ENCODE results near the gene AHI1. TPM values are rescaled to one million over a fixed set of nuclear protein-coding genes. Genes with fewer than 3 reads are reported as not detected.

The AHI1 gene
- total RNA-seq, 1 donor from 2014 or later = 160 TPM

- no peak for DNase-seq
- Mint-ChIP-seq H3K36me3 (ENCODE audit: low read depth) (peaks cover 55% of the 10 kb centered on the region), H3K27ac (no peak overlapping the region), H3K27me3 (no peaks in the 10 kb centered on the region), H3K9me3 (peaks cover 7% of the 10 kb centered on the region), H3K4me1 (peaks cover 9% of the 10 kb centered on the region), H3K4me3 (no peak overlapping the region)
- intact Hi-C loops (cut with micrococcal nuclease) = no loop called here
Observed at GRCh38 chr6:135318738-135319469, 178.6 kb downstream of the AHI1 start.

- intact Hi-C loops (cut with micrococcal nuclease) = no loop called here
Observed at GRCh38 chr6:135314543-135314942, 183.0 kb downstream of the AHI1 start.

GRCh38 chr6:135311446-135312200 lies 185.9 kb downstream of the AHI1 start:
- DNase-seq = no peak
- Mint-ChIP-seq H3K36me3 (ENCODE audit: low read depth) (peaks cover 51% of the 10 kb centered on the region), H3K4me3 (no peak overlapping the region), H3K27me3 (no peaks in the 10 kb centered on the region), H3K9me3 (peaks cover 7% of the 10 kb centered on the region), H3K4me1 (peaks cover 2% of the 10 kb centered on the region), H3K27ac (no peak overlapping the region)
- intact Hi-C loops (cut with micrococcal nuclease) = no loop called here

More at GRCh38 chr6:135314543-135314942, 183.0 kb downstream of the AHI1 start:
- H3K9me3 Mint-ChIP-seq = peaks cover 10% of the 10 kb centered on the region
- H3K4me1 Mint-ChIP-seq = peaks cover 2% of the 10 kb centered on the region
- H3K27ac Mint-ChIP-seq = no peak overlapping the region
- no peaks in the 10 kb centered on the region for H3K27me3 Mint-ChIP-seq
- no peak overlapping the region for H3K4me3 Mint-ChIP-seq
- H3K36me3 Mint-ChIP-seq (ENCODE audit: low read depth) = peaks cover 52% of the 10 kb centered on the region
- DNase-seq = no peak

GRCh38 chr6:135310291-135310690 lies 187.2 kb downstream of the AHI1 start:
- no peak overlapping the region for H3K27ac Mint-ChIP-seq
- no peak for DNase-seq
- intact Hi-C loops (cut with micrococcal nuclease) = no loop called here
- no peak overlapping the region for H3K4me3 Mint-ChIP-seq
- peaks cover 3% of the 10 kb centered on the region for H3K9me3 Mint-ChIP-seq
- peaks cover 44% of the 10 kb centered on the region for H3K36me3 Mint-ChIP-seq (ENCODE audit: low read depth)
- no peaks in the 10 kb centered on the region for H3K27me3 Mint-ChIP-seq
- H3K4me1 Mint-ChIP-seq = peaks cover 7% of the 10 kb centered on the region

GRCh38 chr6:135306740-135307420 lies 190.7 kb downstream of the AHI1 start:
- peaks cover 45% of the 10 kb centered on the region for H3K36me3 Mint-ChIP-seq (ENCODE audit: low read depth)
- no peaks in the 10 kb centered on the region for H3K9me3 Mint-ChIP-seq
- intact Hi-C loops (cut with micrococcal nuclease) = no loop called here
- H3K4me1 Mint-ChIP-seq = peaks cover 7% of the 10 kb centered on the region
- DNase-seq = no peak
- H3K27ac Mint-ChIP-seq = no peak overlapping the region
- no peak overlapping the region for H3K4me3 Mint-ChIP-seq
- no peaks in the 10 kb centered on the region for H3K27me3 Mint-ChIP-seq

GRCh38 chr6:135306166-135306565 lies 191.4 kb downstream of the AHI1 start:
- H3K27me3 Mint-ChIP-seq = no peaks in the 10 kb centered on the region
- H3K9me3 Mint-ChIP-seq = no peaks in the 10 kb centered on the region
- DNase-seq = no peak
- peaks cover 7% of the 10 kb centered on the region for H3K4me1 Mint-ChIP-seq
- intact Hi-C loops (cut with micrococcal nuclease) = no loop called here
- H3K27ac Mint-ChIP-seq = peak overlapping the region; percentile 0
- no peak overlapping the region for H3K4me3 Mint-ChIP-seq
- H3K36me3 Mint-ChIP-seq (ENCODE audit: low read depth) = peaks cover 43% of the 10 kb centered on the region

GRCh38 chr6:135305684-135306083 lies 191.9 kb downstream of the AHI1 start:
- intact Hi-C loops (cut with micrococcal nuclease) = no loop called here
- H3K9me3 Mint-ChIP-seq = no peaks in the 10 kb centered on the region
- H3K4me1 Mint-ChIP-seq = peaks cover 7% of the 10 kb centered on the region

GRCh38 chr6:135304883-135305282 lies 192.7 kb downstream of the AHI1 start:
- no peak overlapping the region for H3K27ac Mint-ChIP-seq
- no peaks in the 10 kb centered on the region for H3K27me3 Mint-ChIP-seq
- no peaks in the 10 kb centered on the region for H3K9me3 Mint-ChIP-seq
- no peak overlapping the region for H3K4me3 Mint-ChIP-seq
- peaks cover 46% of the 10 kb centered on the region for H3K36me3 Mint-ChIP-seq (ENCODE audit: low read depth)
- peaks cover 7% of the 10 kb centered on the region for H3K4me1 Mint-ChIP-seq
- intact Hi-C loops (cut with micrococcal nuclease) = no loop called here
- DNase-seq = no peak

More at GRCh38 chr6:135305684-135306083, 191.9 kb downstream of the AHI1 start:
- H3K27me3 Mint-ChIP-seq = no peaks in the 10 kb centered on the region
- no peak overlapping the region for H3K4me3 Mint-ChIP-seq
- H3K27ac Mint-ChIP-seq = peak overlapping the region; percentile 0
- H3K36me3 Mint-ChIP-seq (ENCODE audit: low read depth) = peaks cover 43% of the 10 kb centered on the region
- DNase-seq = no peak

- peaks cover 49% of the 10 kb centered on the region for H3K36me3 Mint-ChIP-seq (ENCODE audit: low read depth)
- H3K4me3 Mint-ChIP-seq = no peak overlapping the region
- DNase-seq = no peak
- peaks cover 4% of the 10 kb centered on the region for H3K9me3 Mint-ChIP-seq
- intact Hi-C loops (cut with micrococcal nuclease) = no loop called here
- H3K4me1 Mint-ChIP-seq = peaks cover 21% of the 10 kb centered on the region
- no peak overlapping the region for H3K27ac Mint-ChIP-seq
- H3K27me3 Mint-ChIP-seq = no peaks in the 10 kb centered on the region
Observed at GRCh38 chr6:135301304-135301703, 196.2 kb downstream of the AHI1 start.

- H3K27ac Mint-ChIP-seq = no peak overlapping the region
- no peak for DNase-seq
- H3K4me1 Mint-ChIP-seq = peaks cover 16% of the 10 kb centered on the region
- peaks cover 48% of the 10 kb centered on the region for H3K36me3 Mint-ChIP-seq (ENCODE audit: low read depth)
- H3K4me3 Mint-ChIP-seq = no peak overlapping the region
- intact Hi-C loops (cut with micrococcal nuclease) = no loop called here
- peaks cover 7% of the 10 kb centered on the region for H3K9me3 Mint-ChIP-seq
- no peaks in the 10 kb centered on the region for H3K27me3 Mint-ChIP-seq
Observed at GRCh38 chr6:135300576-135300975, 197.0 kb downstream of the AHI1 start.

- H3K4me3 Mint-ChIP-seq = no peak overlapping the region
- peak overlapping the region; percentile 80 for H3K27ac Mint-ChIP-seq
- H3K4me1 Mint-ChIP-seq = peaks cover 18% of the 10 kb centered on the region
- intact Hi-C loops (cut with micrococcal nuclease) = no loop called here
- no peak for DNase-seq
- H3K9me3 Mint-ChIP-seq = peaks cover 7% of the 10 kb centered on the region
- peaks cover 43% of the 10 kb centered on the region for H3K36me3 Mint-ChIP-seq (ENCODE audit: low read depth)
- no peaks in the 10 kb centered on the region for H3K27me3 Mint-ChIP-seq
Observed at GRCh38 chr6:135299256-135299655, 198.3 kb downstream of the AHI1 start.

- Mint-ChIP-seq H3K9me3 (peaks cover 7% of the 10 kb centered on the region), H3K27ac (peak overlapping the region; percentile 80), H3K27me3 (no peaks in the 10 kb centered on the region), H3K4me3 (peak overlapping the region; percentile 9), H3K4me1 (peaks cover 18% of the 10 kb centered on the region), H3K36me3 (ENCODE audit: low read depth) (peaks cover 43% of the 10 kb centered on the region)
- intact Hi-C loops (cut with micrococcal nuclease) = loop anchor here (1.0 kb wide), 1 partner anchor 11 kb away; no protein-coding TSS in a partner anchor
- DNase-seq = no peak
Observed at GRCh38 chr6:135298455-135298854, 199.1 kb downstream of the AHI1 start.

GRCh38 chr6:135296715-135297114 lies 200.8 kb downstream of the AHI1 start:
- intact Hi-C loops (cut with micrococcal nuclease) = no loop called here
- H3K36me3 Mint-ChIP-seq (ENCODE audit: low read depth) = peaks cover 36% of the 10 kb centered on the region

GRCh38 chr6:135295085-135295484 lies 202.5 kb downstream of the AHI1 start:
- H3K27me3 Mint-ChIP-seq = no peaks in the 10 kb centered on the region
- no peak for DNase-seq
- intact Hi-C loops (cut with micrococcal nuclease) = no loop called here
- peaks cover 7% of the 10 kb centered on the region for H3K9me3 Mint-ChIP-seq
- no peak overlapping the region for H3K4me3 Mint-ChIP-seq
- peaks cover 30% of the 10 kb centered on the region for H3K36me3 Mint-ChIP-seq (ENCODE audit: low read depth)
- H3K4me1 Mint-ChIP-seq = peaks cover 18% of the 10 kb centered on the region
- no peak overlapping the region for H3K27ac Mint-ChIP-seq

More at GRCh38 chr6:135296715-135297114, 200.8 kb downstream of the AHI1 start:
- H3K27me3 Mint-ChIP-seq = no peaks in the 10 kb centered on the region
- no peak overlapping the region for H3K4me3 Mint-ChIP-seq
- H3K4me1 Mint-ChIP-seq = peaks cover 18% of the 10 kb centered on the region
- DNase-seq = no peak
- peaks cover 7% of the 10 kb centered on the region for H3K9me3 Mint-ChIP-seq
- no peak overlapping the region for H3K27ac Mint-ChIP-seq

All from activated CD4-positive, alpha-beta T cell treated with anti-CD3 and anti-CD28 coated beads, Interleukin-2, amount 10 ng/mL, durations not matched to agents 24 days and 14 days (primary cell).